ENCODE data around the gene ARHGEF39. TPM values are rescaled to one million over a fixed set of nuclear protein-coding genes. Genes with fewer than 3 reads are reported as not detected.

The ARHGEF39 gene
- total and polyA plus RNA-seq, 2 donors, result 1.1 to 4.7 TPM

Small RNA genes within 50 kb of the gene (small RNA-seq; reads per million reads assigned to genes)
- gene RMRP (not detected), gene RN7SL22P (not detected)

Other genes with a start within 250 kb of the ARHGEF39 start
- gene RUSC2, start 175.1 kb downstream of the ARHGEF39 start, total RNA-seq, result 17.2 TPM
- gene RUSC2, start 175.1 kb downstream of the ARHGEF39 start, polyA plus RNA-seq, result 42.5 TPM
- gene TESK1, start 59.9 kb downstream of the ARHGEF39 start, total RNA-seq, result 6.8 TPM
- 52.9 TPM for gene TESK1, start 59.9 kb downstream of the ARHGEF39 start, polyA plus RNA-seq
- 1.5 TPM for gene CD72, start 46.8 kb downstream of the ARHGEF39 start, total RNA-seq
- gene CD72, start 46.8 kb downstream of the ARHGEF39 start, polyA plus RNA-seq, result 1.6 TPM
- 0.48 TPM for gene SIT1, start 14.3 kb downstream of the ARHGEF39 start, total RNA-seq
- gene SIT1, start 14.3 kb downstream of the ARHGEF39 start, polyA plus RNA-seq, result 0.60 TPM
- 99,097 TPM for gene RMRP, start 7.2 kb downstream of the ARHGEF39 start, total RNA-seq
- not detected for gene RMRP, start 7.2 kb downstream of the ARHGEF39 start, polyA plus RNA-seq
- 10.7 TPM for gene CCDC107, start 6.9 kb downstream of the ARHGEF39 start, total RNA-seq
- 71.5 TPM for gene CCDC107, start 6.9 kb downstream of the ARHGEF39 start, polyA plus RNA-seq
- gene CA9, start 8.7 kb upstream of the ARHGEF39 start, total RNA-seq, result 0.37 TPM
- 1.8 TPM for gene CA9, start 8.7 kb upstream of the ARHGEF39 start, polyA plus RNA-seq
- 907 TPM for gene TPM2, start 24.7 kb upstream of the ARHGEF39 start, total RNA-seq
- 7,869 TPM for gene TPM2, start 24.7 kb upstream of the ARHGEF39 start, polyA plus RNA-seq
- 154 TPM for gene TLN1, start 67.0 kb upstream of the ARHGEF39 start, total RNA-seq
- 533 TPM for gene TLN1, start 67.0 kb upstream of the ARHGEF39 start, polyA plus RNA-seq
- 28.2 TPM for gene CREB3, start 67.5 kb upstream of the ARHGEF39 start, total RNA-seq
- 50.0 TPM for gene CREB3, start 67.5 kb upstream of the ARHGEF39 start, polyA plus RNA-seq
- 36.0 TPM for gene GBA2, start 84.0 kb upstream of the ARHGEF39 start, total RNA-seq
- gene GBA2, start 84.0 kb upstream of the ARHGEF39 start, polyA plus RNA-seq, result 51.4 TPM
- gene RGP1, start 84.1 kb upstream of the ARHGEF39 start, total RNA-seq, result 12.1 TPM
- 16.7 TPM for gene RGP1, start 84.1 kb upstream of the ARHGEF39 start, polyA plus RNA-seq
- 0.53 TPM for gene MSMP, start 89.1 kb upstream of the ARHGEF39 start, total RNA-seq
- gene MSMP, start 89.1 kb upstream of the ARHGEF39 start, polyA plus RNA-seq, result 0.42 TPM
- gene NPR2, start 126.4 kb upstream of the ARHGEF39 start, total RNA-seq, result 23.1 TPM
- gene NPR2, start 126.4 kb upstream of the ARHGEF39 start, polyA plus RNA-seq, result 30.6 TPM
- 1.9 TPM for gene SPAG8, start 147.1 kb upstream of the ARHGEF39 start, total RNA-seq
- 1.9 TPM for gene SPAG8, start 147.1 kb upstream of the ARHGEF39 start, polyA plus RNA-seq
- gene HINT2, start 149.8 kb upstream of the ARHGEF39 start, total RNA-seq, result 12.8 TPM
- gene HINT2, start 149.8 kb upstream of the ARHGEF39 start, polyA plus RNA-seq, result 53.8 TPM
- gene FAM221B, start 163.5 kb upstream of the ARHGEF39 start, total RNA-seq, result 0.21 TPM
- gene FAM221B, start 163.5 kb upstream of the ARHGEF39 start, polyA plus RNA-seq, result not detected
- 4.8 TPM for gene TMEM8B, start 164.0 kb upstream of the ARHGEF39 start, total RNA-seq
- 23.8 TPM for gene TMEM8B, start 164.0 kb upstream of the ARHGEF39 start, polyA plus RNA-seq
- gene OR13J1, start 205.2 kb upstream of the ARHGEF39 start, total RNA-seq, result not detected
- not detected for gene OR13J1, start 205.2 kb upstream of the ARHGEF39 start, polyA plus RNA-seq
- 0.42 TPM for gene HRCT1, start 241.0 kb upstream of the ARHGEF39 start, total RNA-seq
- 15.8 TPM for gene HRCT1, start 241.0 kb upstream of the ARHGEF39 start, polyA plus RNA-seq
- not detected for gene SPAAR, start 244.3 kb upstream of the ARHGEF39 start, total RNA-seq
- gene SPAAR, start 244.3 kb upstream of the ARHGEF39 start, polyA plus RNA-seq, result 1.4 TPM

Measured in urinary bladder (tissue), 2 donors.